Measurements from ENCODE around the gene RTF2.

Gene RTF2

GRCh38 chr20:56551571-56551970, 83.1 kb downstream of the RTF2 start:
- Histone ChIP-seq H3K27me3 (replicated peaks; ENCODE audit: insufficient read depth, low read length) (no peaks in the 10 kb centered on the region), H3K9ac (ENCODE audit: low read length) (no peak overlapping the region), H3K79me2 (ENCODE audit: low read length) (no peaks in the 10 kb centered on the region), H3F3A (ENCODE audit: insufficient read depth, low read length) (peaks cover 31% of the 10 kb centered on the region), H3K4me1 (ENCODE audit: low read length) (peaks cover 47% of the 10 kb centered on the region), H3K27ac (ENCODE audit: low read length) (peak overlapping the region; percentile 98; the same call in 1 of the 2 replicates), H3K4me3 (ENCODE audit: low read length) (no peak overlapping the region), H3K9me3 (replicated peaks; ENCODE audit: insufficient read depth, low read length) (no peaks in the 10 kb centered on the region), H2AFZ (ENCODE audit: low read length) (no peak overlapping the region), H3K9me2 (replicated peaks; ENCODE audit: insufficient read depth, low read length) (no peaks in the 10 kb centered on the region), H3K36me3 (replicated peaks; ENCODE audit: insufficient read depth, low read length) (no peaks in the 10 kb centered on the region), H4K20me1 (ENCODE audit: insufficient read depth, low read length) (no peaks in the 10 kb centered on the region), H3K4me2 (ENCODE audit: low read depth, low read length) (no peak overlapping the region)
- TF ChIP-seq CTCF (IDR thresholded peaks at IDR 0.05; ENCODE audit: low read length) (no peak), EZH2 (optimal IDR thresholded peaks at IDR 0.05; ENCODE audit: low read depth, low read length) (no peak), EZH2phosphoT487 (IDR thresholded peaks at IDR 0.05; ENCODE audit: low read length) (no peak)
- no peak for DNase-seq

- no peaks in the 10 kb centered on the region for H3K79me2 ChIP-seq (ENCODE audit: low read length)
- no peak for TF ChIP-seq CTCF (IDR thresholded peaks at IDR 0.05; ENCODE audit: low read length)
- peak; percentile 76 for DNase-seq
- H3K4me3 ChIP-seq (ENCODE audit: low read length), result no peak overlapping the region
- no peaks in the 10 kb centered on the region for H3K9me2 ChIP-seq (replicated peaks; ENCODE audit: insufficient read depth, low read length)
- H3K27ac ChIP-seq (ENCODE audit: low read length), result peak overlapping the region; percentile 98
- H3K4me1 ChIP-seq (ENCODE audit: low read length), result peaks cover 48% of the 10 kb centered on the region
- H4K20me1 ChIP-seq (ENCODE audit: insufficient read depth, low read length), result no peaks in the 10 kb centered on the region
- peak overlapping the region; percentile 56 for H2AFZ ChIP-seq (ENCODE audit: low read length)
- H3K4me2 ChIP-seq (ENCODE audit: low read depth, low read length), result peak overlapping the region; percentile 47
- H3K36me3 ChIP-seq (replicated peaks; ENCODE audit: insufficient read depth, low read length), result no peaks in the 10 kb centered on the region
- peak overlapping the region; percentile 45 for H3K9ac ChIP-seq (ENCODE audit: low read length)
- peaks cover 31% of the 10 kb centered on the region for H3F3A ChIP-seq (ENCODE audit: insufficient read depth, low read length)
- no peaks in the 10 kb centered on the region for H3K27me3 ChIP-seq (replicated peaks; ENCODE audit: insufficient read depth, low read length)
- no peaks in the 10 kb centered on the region for H3K9me3 ChIP-seq (replicated peaks; ENCODE audit: insufficient read depth, low read length)
These were observed 84.6 kb downstream of the RTF2 start for GRCh38 chr20:56552911-56553629.

- Histone ChIP-seq H3K79me2 (ENCODE audit: low read length) (no peaks in the 10 kb centered on the region), H3K27me3 (replicated peaks; ENCODE audit: insufficient read depth, low read length) (no peaks in the 10 kb centered on the region), H4K20me1 (ENCODE audit: insufficient read depth, low read length) (no peaks in the 10 kb centered on the region), H3K4me2 (ENCODE audit: low read depth, low read length) (peak overlapping the region; percentile 62), H3F3A (ENCODE audit: insufficient read depth, low read length) (peaks cover 31% of the 10 kb centered on the region), H3K36me3 (replicated peaks; ENCODE audit: insufficient read depth, low read length) (no peaks in the 10 kb centered on the region), H3K9ac (ENCODE audit: low read length) (peak overlapping the region; percentile 73), H3K27ac (ENCODE audit: low read length) (peak overlapping the region; percentile 98), H3K4me3 (ENCODE audit: low read length) (peak overlapping the region; percentile 16), H2AFZ (ENCODE audit: low read length) (no peak overlapping the region), H3K4me1 (ENCODE audit: low read length) (peaks cover 48% of the 10 kb centered on the region), H3K9me2 (replicated peaks; ENCODE audit: insufficient read depth, low read length) (no peaks in the 10 kb centered on the region), H3K9me3 (replicated peaks; ENCODE audit: insufficient read depth, low read length) (no peaks in the 10 kb centered on the region)
- DNase-seq, result peak; percentile 97
- TF ChIP-seq EZH2 (optimal IDR thresholded peaks at IDR 0.05; ENCODE audit: low read depth, low read length) (no peak), EZH2phosphoT487 (IDR thresholded peaks at IDR 0.05; ENCODE audit: low read length) (no peak), CTCF (IDR thresholded peaks at IDR 0.05; ENCODE audit: low read length) (no peak)
These were observed 86.4 kb downstream of the RTF2 start for GRCh38 chr20:56554869-56555268.

Measured in MM.1S (cell line).